ENCODE data around the gene PRF1.

DNA sequence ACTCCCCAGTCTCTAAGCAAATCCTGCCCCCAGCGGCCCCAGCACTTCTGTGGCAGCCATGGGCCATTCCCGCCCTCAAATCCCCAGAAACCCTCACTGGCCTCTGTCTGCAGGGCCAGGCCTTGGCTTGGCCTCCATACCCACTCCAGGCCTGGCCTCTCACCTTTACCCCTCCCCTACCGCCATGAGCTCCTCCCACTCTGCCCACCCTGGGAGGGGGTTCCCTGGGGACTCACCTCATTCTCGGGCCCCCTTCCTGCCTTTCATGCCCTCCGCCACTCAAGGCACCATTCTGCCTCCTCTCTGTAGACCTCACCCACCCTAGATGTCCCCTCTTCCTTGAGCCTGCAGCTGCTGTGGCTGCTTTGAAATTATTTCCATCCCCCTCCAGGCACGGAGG is 41.0 kb downstream of the PRF1 start:
- no peak for TF ChIP-seq CTCF (IDR thresholded peaks at IDR 0.05)
- TF ChIP-seq POLR2A (IDR thresholded peaks at IDR 0.05) = no peak
- TF ChIP-seq POLR2AphosphoS5 (IDR thresholded peaks at IDR 0.05) = no peak
